Ovary (tissue), 9 donors: ENCODE measurements around the gene OMD. TPM values are rescaled to one million over a fixed set of nuclear protein-coding genes. Genes with fewer than 3 reads are reported as not detected.
"Not testable (repeated sequence)": the region's sequence is repeated elsewhere in the genome, so short reads cannot be mapped to it uniquely, and the experiment has no call there.

Source experiments
- DNase-seq, 5 donors: peaks; one replicate each; pipeline ENCODE4 v3.0.0-alpha.2; 2019 to 2020
- H3K27ac ChIP-seq, 2 donors: fragments of 200-600 bp; one replicate each; pipeline versions ENCODE4 v1.5.1 to v1.8.0; 2019 to 2022
- H3K27me3 ChIP-seq: fragments of 200-600 bp; one replicate; pipeline ENCODE4 v1.8.0; 2022
- H3K36me3 ChIP-seq: fragments of 200-600 bp; sonication (generic); one replicate; pipeline ENCODE4 v1.5.1; 2019
- H3K4me1 ChIP-seq: one replicate; pipeline ENCODE4 v1.8.1; 2013; ENCODE audit warnings: mild to moderate bottlenecking, moderate library complexity; ENCODE audit not compliant: insufficient read depth
- H3K4me3 ChIP-seq: fragments of 200-600 bp; sonication (generic); one replicate; pipeline ENCODE4 v1.5.1; 2017
- H3K9me3 ChIP-seq, 2 donors: fragments of 200-600 bp in 1 of 2; sonication (generic) in 1 of 2; one replicate each; pipeline versions ENCODE4 v1.5.1 to v1.8.1; 2013 to 2019; ENCODE audit warnings: mild to moderate bottlenecking in 1 of 2, moderate library complexity in 1 of 2
- EP300 ChIP-seq: sonication (generic); formaldehyde crosslinking; IDR thresholded peaks from one replicate; pipeline ENCODE4 v1.6.1; 2017; ENCODE audit warnings: antibody characterized with exemption
- POLR2A ChIP-seq: fragments of 450-650 bp; IDR thresholded peaks from one replicate; pipeline ENCODE4 v1.6.1; 2017; ENCODE audit warnings: antibody characterized with exemption, mild to moderate bottlenecking, moderate library complexity
- WGBS, 3 donors: extraction: QIAGEN DNeasy Blood & Tissue Kit in 1 of 3; methylation state at CpG; one replicate each; pipeline versions ENCODE4 v1.1.5 to v1.1.7; 2013 to 2017; 5-methylcytosine and 5-hydroxymethylcytosine counted together
- intact Hi-C, 4 donors: fragments of 100-400 bp; cut with DNase I; formaldehyde crosslinking; loops; one replicate each; pipeline versions ENCODE4 v1.11.0 to v1.15.1; 2022 to 2023
- polyA plus RNA-seq, 2 donors: library from polyadenylated mRNA; stranded (reverse); fragments of 200-250 nt in 1 of 2; fragments of 350-450 nt in 1 of 2; fragmentation: Illumina TruSeq in 1 of 2; extraction: RNeasy Lipid Tissue Mini Kit (QIAGEN cat#74804) in 1 of 2; gene quantifications; one replicate each; pipeline ENCODE4 v1.2.3, GENCODE V29; 2013 to 2014
- total RNA-seq, 7 donors: library from RNA; depleted of rRNA in 2 of 7; stranded (reverse); fragments of >200 nt in 2 of 7; fragmentation: NEBNext Ultra II Directional in 3 of 7; extraction: Animal tissue kit (Norgen Biotek cat#: 25700) in 3 of 7; gene quantifications; one replicate each; pipeline versions ENCODE4 v1.1.0 to v1.2.4, GENCODE V29; 2016 to 2023
- TF ChIP-seq, protein P1 (sequence below), 3 donors: fragments of 450-650 bp in 2 of 3; fragments of 200-600 bp in 1 of 3; IDR thresholded peaks; one replicate each; pipeline versions ENCODE4 v1.5.1 to v1.8.0; 2016 to 2022; ENCODE audit warnings: antibody characterized with exemption in 3 of 3, mild to moderate bottlenecking in 1 of 3
- donor health status: DM: no; HTN: no; CAD: no; lungs with moderate emphysema.
- donor health status: DM: no; HTN: no; CAD: no.
- donor health status: Bipolar disorder and iron deficiency.
- donor health status: DM: yes; HTN: yes; CAD: no.
- donor health status: DM: no; HTN: no; CAD: no.
- donor health status: DM: yes; HTN: yes; CAD: no.

OMD gene
- total and polyA plus RNA-seq, 9 donors = 2.1 to 32.6 (median 18.9) TPM

DNA sequence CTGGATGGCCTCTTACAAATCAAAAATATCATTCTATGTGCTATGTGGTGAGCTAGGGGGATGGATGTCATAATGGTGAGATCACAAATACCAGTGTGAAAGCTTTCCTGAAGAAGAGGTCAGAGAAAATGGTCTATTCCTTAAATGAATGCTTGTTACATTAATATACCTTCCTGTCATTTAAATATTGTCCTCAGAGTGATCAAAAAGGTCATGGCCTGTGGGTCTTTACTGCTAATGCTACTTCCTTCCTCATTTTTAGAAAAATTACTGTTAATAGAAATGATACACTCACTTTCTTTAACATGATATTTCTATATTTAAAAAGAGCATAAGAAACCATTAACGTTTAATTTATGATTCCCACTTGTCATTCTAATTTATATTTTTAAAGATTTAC, 9.7 kb downstream of the OMD start:
- H3K4me3 ChIP-seq = no peak overlapping the region
- no peak for DNase-seq
- H3K27me3 ChIP-seq = no peaks in the 10 kb centered on the region
- H3K36me3 ChIP-seq = no peaks in the 10 kb centered on the region
- H3K9me3 ChIP-seq = no peaks in the 10 kb centered on the region
- TF ChIP-seq, protein P1, sequence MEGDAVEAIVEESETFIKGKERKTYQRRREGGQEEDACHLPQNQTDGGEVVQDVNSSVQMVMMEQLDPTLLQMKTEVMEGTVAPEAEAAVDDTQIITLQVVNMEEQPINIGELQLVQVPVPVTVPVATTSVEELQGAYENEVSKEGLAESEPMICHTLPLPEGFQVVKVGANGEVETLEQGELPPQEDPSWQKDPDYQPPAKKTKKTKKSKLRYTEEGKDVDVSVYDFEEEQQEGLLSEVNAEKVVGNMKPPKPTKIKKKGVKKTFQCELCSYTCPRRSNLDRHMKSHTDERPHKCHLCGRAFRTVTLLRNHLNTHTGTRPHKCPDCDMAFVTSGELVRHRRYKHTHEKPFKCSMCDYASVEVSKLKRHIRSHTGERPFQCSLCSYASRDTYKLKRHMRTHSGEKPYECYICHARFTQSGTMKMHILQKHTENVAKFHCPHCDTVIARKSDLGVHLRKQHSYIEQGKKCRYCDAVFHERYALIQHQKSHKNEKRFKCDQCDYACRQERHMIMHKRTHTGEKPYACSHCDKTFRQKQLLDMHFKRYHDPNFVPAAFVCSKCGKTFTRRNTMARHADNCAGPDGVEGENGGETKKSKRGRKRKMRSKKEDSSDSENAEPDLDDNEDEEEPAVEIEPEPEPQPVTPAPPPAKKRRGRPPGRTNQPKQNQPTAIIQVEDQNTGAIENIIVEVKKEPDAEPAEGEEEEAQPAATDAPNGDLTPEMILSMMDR (IDR thresholded peaks at IDR 0.05) = no peak
- TF ChIP-seq POLR2A (no peak), EP300 (no peak)
- WGBS, 3 donors = 71 to 79% (median 71%) methylated on average over 1 of the region's 1 CpG
- H3K4me1 ChIP-seq = peaks cover 7% of the 10 kb centered on the region
- no peak overlapping the region for H3K27ac ChIP-seq
- intact Hi-C loops = no loop called here

DNA sequence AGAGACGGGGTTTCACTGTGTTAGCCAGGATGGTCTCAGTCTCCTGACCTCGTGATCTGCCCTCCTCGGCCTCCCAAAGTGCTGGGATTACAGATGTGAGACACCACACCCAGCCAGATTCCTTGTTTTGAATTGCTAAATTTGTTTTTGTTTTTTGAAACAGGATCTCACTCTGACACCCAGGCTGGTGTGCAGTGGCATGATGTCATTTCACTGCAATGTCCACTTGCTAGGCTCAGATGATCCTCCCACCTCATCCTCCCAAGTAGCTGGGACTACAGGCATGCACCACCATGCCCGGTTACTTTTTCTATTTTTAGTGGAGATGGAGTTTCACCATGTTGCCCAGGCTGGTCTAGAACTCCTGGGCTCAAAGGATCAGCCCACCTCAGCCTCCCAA, 13.1 kb downstream of the OMD start:
- DNase-seq, H3K27me3 ChIP-seq, H3K4me3 ChIP-seq, H3K9me3 ChIP-seq, H3K4me1 ChIP-seq, intact Hi-C loops, H3K36me3 ChIP-seq, H3K27ac ChIP-seq: not testable (repeated sequence)
- WGBS, 3 donors = 61 to 68% (median 66%) methylated on average over 4 of the region's 4 CpGs

DNA sequence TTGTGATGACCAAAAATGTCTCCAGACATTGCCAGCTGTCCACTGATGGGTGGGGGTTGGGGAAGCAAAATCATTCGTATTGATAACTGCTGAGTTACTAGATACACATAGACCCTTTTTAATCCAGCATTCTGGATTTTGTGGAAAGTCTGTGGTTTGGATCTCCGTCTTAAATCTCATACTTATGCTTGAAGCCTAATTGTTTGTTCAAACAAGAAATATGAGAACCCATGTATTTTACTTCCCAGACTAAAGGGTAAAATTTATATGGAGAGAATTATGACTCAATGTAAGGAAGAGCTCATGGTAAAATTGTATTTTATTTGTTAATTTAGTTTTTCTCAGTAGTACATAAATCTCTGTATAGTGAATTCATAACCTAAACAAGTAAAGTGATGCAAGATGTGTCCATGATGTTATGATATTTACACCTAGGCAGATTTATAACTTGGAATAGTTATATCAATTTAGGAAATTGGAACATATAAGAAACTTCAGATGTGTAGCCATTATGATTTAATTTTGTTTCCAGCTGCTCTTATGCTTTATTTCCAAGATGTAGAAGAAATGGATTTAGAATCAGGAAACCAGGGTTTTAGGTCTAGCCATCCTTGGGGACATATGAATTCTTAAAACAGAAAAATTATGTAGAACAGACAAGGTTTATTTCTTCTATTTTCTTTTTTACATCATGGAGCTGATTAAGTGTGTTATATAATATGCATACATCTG, 15.4 kb downstream of the OMD start:
- Histone ChIP-seq H3K4me1 (peaks cover 7% of the 10 kb centered on the region), H3K27me3 (no peaks in the 10 kb centered on the region), H3K4me3 (no peak overlapping the region), H3K36me3 (no peaks in the 10 kb centered on the region), H3K9me3 (no peaks in the 10 kb centered on the region), H3K27ac (no peak overlapping the region)
- intact Hi-C loops = no loop called here
- TF ChIP-seq POLR2A (no peak), EP300 (no peak)
- TF ChIP-seq, protein P1 (IDR thresholded peaks at IDR 0.05) = no peak
- 88 to 94% (median 89%) methylated on average over 2 of the region's 2 CpGs for WGBS, 3 donors
- no peak for DNase-seq

DNA sequence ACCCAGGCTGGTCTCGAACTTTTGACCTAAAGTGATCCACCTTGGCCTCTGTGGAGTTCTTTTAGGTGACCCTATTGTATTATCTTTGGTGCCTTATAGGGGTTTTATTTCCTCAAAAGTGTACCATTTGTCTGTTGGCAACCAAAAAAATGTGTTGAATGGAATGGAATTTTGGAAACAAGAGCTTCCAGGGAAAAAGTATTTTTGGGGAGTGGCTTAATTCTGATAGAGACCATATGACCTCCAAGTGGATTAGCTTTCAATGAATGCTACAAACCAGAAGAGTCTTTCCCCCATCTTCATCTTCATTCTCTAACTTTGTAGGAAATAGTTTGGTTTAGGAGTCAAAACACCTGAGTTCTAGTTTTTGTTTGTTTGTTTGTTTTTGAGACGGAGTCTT, 16.5 kb downstream of the OMD start:
- intact Hi-C loops = no loop called here
- Histone ChIP-seq H3K36me3 (no peaks in the 10 kb centered on the region), H3K4me1 (peaks cover 7% of the 10 kb centered on the region), H3K9me3 (no peaks in the 10 kb centered on the region), H3K27ac (peak overlapping the region in 1 of 2 donors; percentile 53), H3K4me3 (no peak overlapping the region), H3K27me3 (no peaks in the 10 kb centered on the region)
- 90 to 98% (median 90%) methylated on average over 2 of the region's 2 CpGs for WGBS, 3 donors
- DNase-seq = no peak
- TF ChIP-seq EP300 (no peak), POLR2A (no peak)
- TF ChIP-seq, protein P1 (IDR thresholded peaks at IDR 0.05) = no peak

DNA sequence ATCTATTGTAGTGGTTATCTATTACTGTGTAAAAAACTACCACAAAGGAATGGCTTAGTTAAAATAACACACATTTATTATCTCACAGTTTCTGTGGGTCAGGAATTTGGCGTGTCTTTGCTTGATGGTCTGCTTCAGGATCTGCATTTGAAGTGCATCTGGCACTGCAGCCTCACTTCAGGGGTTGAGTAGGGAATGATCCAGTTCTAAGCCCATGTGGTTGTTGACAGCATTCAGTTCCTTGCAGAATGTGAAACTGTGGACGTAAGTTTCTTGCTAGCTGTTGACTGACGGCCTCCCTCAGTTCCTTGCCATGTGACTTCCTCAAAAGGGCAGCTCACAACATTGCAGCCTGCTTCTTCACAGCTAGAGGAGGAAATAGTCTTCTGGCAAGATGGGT, 17.8 kb downstream of the OMD start:
- TF ChIP-seq EP300 = no peak
- TF ChIP-seq, protein P1 (IDR thresholded peaks at IDR 0.05) = no peak
- no peak for TF ChIP-seq POLR2A
- no peak for DNase-seq
- Histone ChIP-seq H3K4me1 (peaks cover 8% of the 10 kb centered on the region), H3K27ac (peak overlapping the region in 1 of 2 donors; percentile 53), H3K36me3 (no peaks in the 10 kb centered on the region), H3K4me3 (peak overlapping the region; percentile 9), H3K9me3 (no peaks in the 10 kb centered on the region), H3K27me3 (no peaks in the 10 kb centered on the region)
- intact Hi-C loops = no loop called here
- WGBS, 3 donors = 3 to 13% (median 6%) methylated on average over 3 of the region's 3 CpGs
